Stimulated activated CD4-positive, alpha-beta T cell treated with anti-CD3 and anti-CD28 coated beads, Interleukin-1b, Interleukin-23, amount 100 ng/mL, for 1 hour (primary cell): ENCODE results near the gene PSMD13.

Source experiments
- DNase-seq, 2 donors: peaks; one replicate each; pipeline ENCODE4 v3.0.0-alpha.2; 2020; ENCODE audit warnings: low read depth in 2 of 2

PSMD13 gene

GRCh38 chr11:272931-273198 lies 36.1 kb downstream of the PSMD13 start:
- no peak for DNase-seq

- no peak for DNase-seq
Measured at GRCh38 chr11:276219-276618, 39.4 kb downstream of the PSMD13 start.

- no peak for DNase-seq
Measured at GRCh38 chr11:278001-278951, 41.5 kb downstream of the PSMD13 start, which contains the start of gene NLRP6. Gene NLRP6 (plus strand): TSS chr11:278407. CDS start chr11:278570, 163 bp downstream.

GRCh38 chr11:279040-279965 lies 42.5 kb downstream of the PSMD13 start:
- DNase-seq = no peak

GRCh38 chr11:279966-280705 lies 43.4 kb downstream of the PSMD13 start:
- DNase-seq = no peak

- DNase-seq = no peak
Measured at GRCh38 chr11:280706-281485, 44.1 kb downstream of the PSMD13 start.

- DNase-seq = no peak
Measured at GRCh38 chr11:281486-282161, 44.8 kb downstream of the PSMD13 start.

GRCh38 chr11:282171-282570 lies 45.4 kb downstream of the PSMD13 start:
- DNase-seq = no peak

GRCh38 chr11:282630-283360 lies 46.0 kb downstream of the PSMD13 start:
- DNase-seq = no peak

- no peak for DNase-seq
Measured at GRCh38 chr11:283405-284104, 46.8 kb downstream of the PSMD13 start.

- DNase-seq = no peak
Measured at GRCh38 chr11:284105-285020, 47.6 kb downstream of the PSMD13 start.

GRCh38 chr11:285021-285893 lies 48.5 kb downstream of the PSMD13 start:
- no peak for DNase-seq

GRCh38 chr11:285894-286220 lies 49.1 kb downstream of the PSMD13 start:
- DNase-seq = no peak

GRCh38 chr11:286977-287820 lies 50.4 kb downstream of the PSMD13 start:
- DNase-seq = peak in 1 of 2 donors; percentile 76

GRCh38 chr11:287821-288477 lies 51.2 kb downstream of the PSMD13 start:
- no peak for DNase-seq
